Fibroblast of villous mesenchyme (primary cell): Measurements from ENCODE around the gene UBXN1. TPM values are rescaled to one million over a fixed set of nuclear protein-coding genes. Genes with fewer than 3 reads are reported as not detected.
"Not testable (repeated sequence)": the region's sequence is repeated elsewhere in the genome, so short reads cannot be mapped to it uniquely, and the experiment has no call there.

Experiments
- DNase-seq: peaks from one replicate; pipeline ENCODE4 v3.0.0-alpha.2; 2010; ENCODE audit warnings: low read depth
- H3K4me3 ChIP-seq: 2 replicates; pipeline ENCODE4 v1.5.1; 2011; ENCODE audit warnings: low read depth, mild to moderate bottlenecking, low read length
- CTCF ChIP-seq: IDR thresholded peaks from 2 replicates; pipeline ENCODE4 v1.5.1; 2012; ENCODE audit warnings: low read depth, mild to moderate bottlenecking, low read length; ENCODE audit not compliant: insufficient read depth
- total RNA-seq: library from RNA; depleted of rRNA; stranded (reverse); fragments of >200 nt; gene quantifications from 2 replicates; pipeline ENCODE4 v1.2.3, GENCODE V29; 2012

UBXN1 gene
- total RNA-seq, 1 donor = 52.7 TPM

DNA sequence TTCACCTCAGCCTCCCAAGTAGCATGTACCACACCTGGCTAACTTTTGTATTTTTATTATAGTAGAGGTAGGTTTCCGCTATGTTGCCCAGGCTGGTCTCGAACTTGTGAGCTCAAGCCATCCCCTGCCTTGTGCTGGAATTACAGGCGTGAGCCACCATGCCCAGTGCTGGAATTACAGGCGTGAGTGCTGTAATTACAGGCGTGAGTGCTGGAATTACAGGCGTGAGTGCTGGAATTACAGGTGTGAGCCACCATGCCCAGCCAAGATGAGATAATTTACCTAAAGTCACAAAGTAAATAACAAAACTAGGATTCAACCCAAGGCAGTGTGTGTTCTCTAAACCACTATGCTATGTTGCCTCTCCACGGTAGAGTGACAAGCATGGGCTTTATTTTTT is 3.6 kb upstream of the UBXN1 start:
- no peak for TF ChIP-seq CTCF
- DNase-seq = no peak
- H3K4me3 ChIP-seq = no peak overlapping the region

DNA sequence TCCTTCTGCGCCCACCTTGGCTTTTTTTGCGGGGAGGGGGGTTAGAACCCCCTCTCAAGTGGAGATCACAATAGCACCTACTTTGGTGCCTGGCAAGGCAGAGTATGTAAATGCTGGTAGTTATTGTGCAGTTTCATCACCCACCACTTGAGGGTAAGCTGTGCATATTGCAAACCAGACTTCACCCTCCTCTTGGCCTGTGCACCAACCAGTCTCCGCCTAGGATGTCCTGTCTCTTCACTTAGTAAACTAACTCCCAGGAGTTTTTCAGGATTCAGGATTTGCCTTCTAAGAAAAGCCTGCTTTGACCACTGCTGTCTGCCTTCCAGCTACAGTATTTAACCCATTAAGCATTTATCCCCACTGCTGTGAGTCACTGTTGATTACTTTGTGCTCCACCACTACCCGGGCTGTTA is 2.0 kb upstream of the UBXN1 start:
- H3K4me3 ChIP-seq = no peak overlapping the region
- TF ChIP-seq CTCF = peak; percentile 78
- peak; percentile 85 for DNase-seq

- H3K4me3 ChIP-seq = peak overlapping the region; percentile 99
- DNase-seq = no peak
- no peak for TF ChIP-seq CTCF
Measured at GRCh38 chr11:62678433-62678769, 472 bp downstream of the UBXN1 start.

DNA sequence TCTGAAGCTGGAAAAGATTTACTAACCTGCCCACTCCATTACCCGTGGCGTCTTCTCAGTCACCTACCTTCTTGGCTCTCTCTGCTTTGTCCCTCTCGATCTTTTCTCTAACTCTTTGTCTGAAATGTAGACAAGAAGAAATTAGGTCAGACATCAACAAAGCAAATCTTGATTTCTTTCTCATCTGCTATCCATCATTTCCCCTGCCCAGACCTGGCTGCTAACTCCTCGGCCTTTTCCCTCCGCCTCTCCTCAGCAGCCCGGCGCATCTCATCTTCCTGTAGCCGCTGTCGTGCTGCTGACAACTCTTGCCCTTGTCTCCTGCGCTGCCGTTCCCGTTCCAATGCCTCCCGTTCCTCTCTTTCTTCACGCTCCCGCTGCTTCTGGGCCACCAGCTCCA is 1.2 kb downstream of the UBXN1 start:
- no peak for DNase-seq
- peak overlapping the region; percentile 99 for H3K4me3 ChIP-seq
- TF ChIP-seq CTCF = no peak

GRCh38 chr11:62677156-62677555 is 1.7 kb downstream of the UBXN1 start:
- no peak for TF ChIP-seq CTCF
- no peak for DNase-seq
- H3K4me3 ChIP-seq = no peak overlapping the region

DNA sequence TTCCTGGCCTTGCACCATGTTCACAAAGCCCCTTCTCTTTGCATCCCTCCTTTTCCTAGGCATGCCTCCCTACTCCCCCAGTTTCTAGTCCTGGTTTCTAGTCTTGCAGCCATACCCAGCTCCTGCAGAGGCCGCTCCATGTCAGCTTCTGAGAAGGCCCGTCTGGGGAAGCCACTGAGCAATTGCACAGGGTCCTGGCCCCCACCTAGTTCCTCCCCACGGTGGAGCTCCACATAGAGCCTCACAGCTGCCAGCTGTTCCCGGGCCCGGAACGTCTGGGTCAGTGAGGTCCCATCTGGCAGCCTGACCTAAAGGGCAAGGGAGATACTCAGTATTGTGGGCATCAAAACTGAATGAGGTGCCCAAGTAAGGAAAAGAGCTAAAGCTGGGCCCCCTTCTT is 2.2 kb downstream of the UBXN1 start:
- no peak overlapping the region for H3K4me3 ChIP-seq
- TF ChIP-seq CTCF = no peak
- no peak for DNase-seq

GRCh38 chr11:62675415-62675814 is 3.5 kb downstream of the UBXN1 start:
- DNase-seq, H3K4me3 ChIP-seq: not testable (repeated sequence)

GRCh38 chr11:62673196-62673525 is 5.7 kb downstream of the UBXN1 start:
- DNase-seq = no peak
- no peak for TF ChIP-seq CTCF
- no peak overlapping the region for H3K4me3 ChIP-seq
